GM21390 (cell line): Measurements from ENCODE around the gene ZKSCAN4.

Experiments used
- ATAC-seq: cut with Tn5 transposase; IDR thresholded peaks from one replicate; pipeline ENCODE4 v1.9.1; 2021; ENCODE audit not compliant: unreplicated experiment

The ZKSCAN4 gene

DNA sequence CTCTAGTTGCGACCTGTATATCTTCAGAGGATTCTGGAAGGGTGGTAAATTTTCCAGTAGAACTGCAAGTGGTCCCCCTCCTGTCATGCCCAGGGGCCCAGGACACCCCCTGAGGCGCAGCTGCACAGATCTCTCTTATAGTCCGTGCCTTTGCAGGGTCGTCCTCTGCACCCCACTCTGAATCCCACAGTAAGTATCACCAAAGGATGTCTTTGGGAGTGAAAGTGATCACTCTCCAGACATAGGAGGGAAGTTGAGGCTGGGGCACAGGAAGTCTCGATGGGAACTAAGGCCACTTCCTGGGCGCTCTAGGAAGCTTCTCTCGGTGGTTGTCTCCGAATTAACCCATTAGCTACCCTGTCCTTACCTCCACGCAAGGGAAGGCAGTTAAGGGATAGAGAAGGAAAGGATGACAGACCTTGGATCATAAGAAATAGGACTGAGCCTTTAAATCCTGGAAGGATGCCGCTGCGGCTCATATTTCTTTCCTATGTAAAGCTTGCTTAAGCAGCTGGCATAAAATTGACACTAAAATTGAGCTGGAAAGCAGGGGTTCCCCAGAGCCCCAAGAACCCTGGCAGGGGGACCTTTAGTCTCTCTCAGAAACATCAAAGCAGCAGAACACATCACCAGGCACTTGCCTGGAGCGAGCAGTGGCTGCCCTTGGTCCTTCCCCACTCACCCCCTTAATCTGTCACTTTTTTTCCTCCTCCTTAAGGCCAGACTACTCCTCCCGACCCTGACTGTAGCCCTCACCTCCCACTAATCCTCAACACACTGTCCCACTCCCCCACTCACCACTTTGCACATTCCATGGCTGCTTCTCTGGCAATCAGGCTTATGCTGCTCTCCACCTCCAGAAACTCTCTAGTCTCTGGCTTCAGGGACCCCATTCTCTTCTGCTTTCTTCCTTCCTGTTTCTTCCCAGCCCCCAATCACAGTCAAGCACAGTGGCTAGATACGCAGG is at the start of gene ZKSCAN4:
ZKSCAN4 (minus strand) TSS at position 261 of the 967 bp plus-strand sequence. CDS start 289 bp downstream, outside the sequence.
- peak; percentile 73 for ATAC-seq

DNA sequence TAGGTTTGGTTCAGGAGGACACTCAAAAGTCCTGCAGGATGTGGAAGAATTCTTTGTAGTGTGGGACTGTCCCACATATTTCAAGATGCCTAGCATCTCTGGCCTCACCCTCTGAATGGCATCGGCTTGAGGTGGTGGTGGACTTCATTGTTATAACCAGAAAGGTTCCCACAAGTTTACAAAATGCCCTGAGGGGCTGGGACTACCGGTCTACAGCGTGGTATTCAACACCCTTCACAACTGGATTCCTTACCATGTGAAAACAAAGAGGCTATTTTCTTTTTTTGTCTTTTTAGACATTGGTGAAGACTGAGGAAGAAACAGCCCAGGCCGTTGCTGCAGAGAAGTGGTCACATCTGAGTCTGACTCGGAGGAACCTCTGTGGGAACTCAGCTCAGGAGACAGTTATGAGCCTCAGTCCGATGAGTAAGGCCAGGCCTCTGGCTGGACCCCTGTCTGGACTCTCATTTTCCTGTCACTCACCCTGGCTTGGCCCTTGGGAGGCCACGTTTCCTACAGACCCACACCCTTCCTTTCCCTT is 44.5 kb upstream of the ZKSCAN4 start:
- ATAC-seq = no peak

DNA sequence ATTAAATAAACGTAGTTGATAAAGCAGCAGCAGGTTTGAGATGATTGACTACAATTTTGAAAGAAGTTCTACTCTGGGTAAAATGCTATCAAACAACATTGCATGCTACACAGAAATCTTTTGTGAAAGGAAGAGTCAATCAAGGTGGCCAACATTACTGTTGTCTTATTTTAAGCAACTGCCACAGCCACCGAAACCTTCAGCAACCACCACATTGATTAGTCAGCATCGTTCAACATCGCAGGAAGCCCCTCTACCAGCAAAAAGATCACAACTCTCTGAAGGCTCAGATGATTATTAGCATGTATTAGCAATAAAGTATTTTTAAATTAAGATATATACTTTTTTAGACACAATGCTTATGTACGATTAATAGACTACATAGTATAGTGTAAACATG is 43.3 kb upstream of the ZKSCAN4 start:
- no peak for ATAC-seq

DNA sequence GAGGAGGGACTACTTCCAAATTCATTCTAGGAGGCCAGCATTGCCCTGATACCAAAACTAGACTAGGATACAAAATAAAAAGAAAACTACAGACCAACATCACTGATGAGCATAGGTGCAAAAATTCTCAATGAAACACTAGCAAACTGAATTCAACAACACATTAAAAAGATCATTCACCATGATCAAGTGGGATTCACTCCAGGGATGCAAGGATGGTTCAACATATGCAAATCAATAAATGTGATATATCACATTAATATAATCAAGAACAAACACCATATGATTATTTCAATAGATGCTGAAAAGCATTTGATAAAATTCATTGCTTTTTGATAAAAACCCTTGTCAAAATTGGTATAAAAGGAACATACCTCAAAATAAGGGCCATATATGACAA is 39.5 kb upstream of the ZKSCAN4 start:
- ATAC-seq = no peak

DNA sequence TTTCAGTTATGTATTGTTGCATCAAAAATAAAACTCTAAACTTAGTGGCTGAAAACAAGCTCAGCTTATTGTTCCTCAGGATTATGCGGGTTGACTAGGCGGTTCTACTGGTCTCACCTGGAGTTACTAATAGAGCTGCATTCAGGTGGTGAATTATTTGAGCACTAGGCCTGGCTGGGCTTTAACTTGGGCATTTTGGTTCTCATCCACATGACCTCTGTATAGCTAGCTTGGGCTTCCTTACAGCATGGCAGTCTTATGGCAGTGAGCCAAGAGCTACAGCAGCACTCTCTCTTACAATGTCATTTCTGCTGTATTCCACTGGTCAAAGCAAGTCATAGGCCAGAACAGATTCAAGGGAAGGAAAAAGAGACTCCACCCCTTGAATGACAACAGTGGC is 30.9 kb upstream of the ZKSCAN4 start:
- ATAC-seq = no peak

DNA sequence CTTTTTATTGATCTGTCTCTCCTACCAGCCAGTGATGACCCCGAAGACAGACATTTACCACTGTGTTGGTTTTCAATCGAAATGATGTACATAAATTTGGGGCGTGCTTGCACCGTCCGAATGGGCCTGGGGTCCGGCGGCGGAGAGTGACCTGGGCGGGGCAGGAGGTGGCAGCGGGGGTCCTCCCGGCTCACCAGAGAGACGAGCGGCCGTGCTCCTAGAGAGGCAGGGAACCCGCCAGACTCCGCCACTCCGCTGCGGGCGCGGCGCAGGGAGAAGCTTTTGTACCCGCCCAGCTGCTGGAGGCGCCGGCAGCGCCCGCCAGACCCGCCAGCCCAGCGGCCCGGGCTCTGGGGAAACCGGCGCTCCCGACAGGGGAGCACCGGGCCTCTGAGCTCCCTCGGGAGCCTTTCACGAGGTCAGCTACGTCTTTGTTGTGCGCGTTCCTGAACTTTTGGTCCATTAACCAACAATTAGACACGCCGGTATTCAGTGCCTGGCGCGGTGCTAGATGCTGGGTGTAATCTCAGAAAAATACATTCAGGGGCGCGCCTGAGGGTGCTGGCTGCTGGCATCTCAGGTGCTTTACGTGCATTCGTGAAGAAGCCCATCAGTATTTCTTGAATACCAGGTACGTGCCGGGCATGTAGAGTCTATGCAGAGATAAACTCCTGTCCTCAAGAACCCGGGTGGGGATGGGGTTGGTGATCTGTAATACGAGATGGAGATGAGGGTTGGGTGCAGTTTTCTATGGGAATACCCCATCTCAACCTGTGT is 29.4 kb upstream of the ZKSCAN4 start, which contains the start of gene PGBD1:
PGBD1 (plus strand) TSS at position 285 of the 777 bp plus-strand sequence. CDS start 2,242 bp downstream, outside the sequence.
- ATAC-seq = peak; percentile 82

DNA sequence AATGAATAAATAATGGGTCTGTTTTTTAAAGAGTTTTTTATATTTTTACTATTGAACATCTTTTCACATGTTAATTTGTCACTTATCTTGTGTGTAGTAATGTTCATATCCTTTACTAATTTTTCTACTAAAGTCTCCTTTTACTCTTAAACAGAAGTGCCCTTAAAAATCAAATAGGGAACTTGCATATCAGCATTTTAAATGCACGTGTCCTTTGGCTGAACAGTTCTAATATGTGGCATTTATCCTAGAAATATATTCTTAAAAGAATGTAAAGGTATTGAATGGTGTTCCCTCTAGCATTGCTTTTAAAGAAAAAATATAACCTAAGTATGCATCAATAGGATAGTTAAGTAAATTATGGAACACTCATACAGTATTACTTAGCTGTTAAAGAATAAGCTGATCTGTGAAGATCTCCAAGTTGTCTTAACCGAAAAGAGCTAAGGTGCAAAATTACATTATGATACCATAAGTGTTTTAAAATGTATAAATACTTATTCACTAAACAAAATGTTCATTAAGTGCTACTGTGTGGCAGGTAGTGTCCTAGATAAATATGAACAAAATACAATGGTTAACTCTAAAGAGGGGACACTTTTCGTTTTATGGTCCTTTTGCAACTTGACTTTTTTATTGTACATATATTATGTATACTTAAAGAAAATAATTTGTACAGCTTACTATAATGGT is 28.7 kb upstream of the ZKSCAN4 start:
- no peak for ATAC-seq

DNA sequence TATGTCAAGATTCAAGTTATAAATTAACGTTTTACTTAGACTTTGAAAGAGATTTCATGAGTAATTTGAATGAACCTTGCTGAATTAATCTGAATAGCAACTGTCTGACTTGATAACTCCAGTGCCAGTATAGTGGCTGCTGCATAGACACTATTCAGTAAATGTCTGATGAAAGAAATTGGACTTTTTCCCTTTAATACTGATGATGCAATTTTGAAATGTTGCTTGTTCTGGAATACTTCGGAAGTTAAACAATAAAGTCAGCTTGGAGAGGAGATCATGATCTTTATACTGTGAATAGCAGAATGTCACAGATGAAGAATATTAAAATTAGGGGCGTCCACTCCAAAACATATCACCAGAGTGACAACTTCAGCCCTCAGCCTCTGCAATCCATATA is 25.7 kb upstream of the ZKSCAN4 start:
- ATAC-seq = no peak

DNA sequence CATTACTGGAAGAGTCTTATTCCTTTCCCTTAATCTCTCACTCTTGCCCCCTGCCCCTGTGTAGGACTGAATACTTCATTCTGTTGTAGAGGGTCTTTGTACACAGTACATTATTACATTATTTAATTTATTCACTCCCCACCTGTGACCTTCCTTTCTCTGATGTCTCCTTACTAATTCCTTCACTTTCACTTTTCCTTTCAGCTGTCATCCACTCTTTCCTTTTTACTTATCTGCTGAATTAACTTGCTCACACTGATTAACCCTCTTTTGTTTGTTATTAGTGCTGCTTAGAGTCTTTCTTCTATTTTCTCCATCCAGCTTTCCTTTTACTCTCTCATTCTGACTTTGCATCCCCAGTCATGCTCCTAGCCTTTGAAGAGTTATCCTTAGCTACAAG is 22.8 kb upstream of the ZKSCAN4 start:
- ATAC-seq = no peak

DNA sequence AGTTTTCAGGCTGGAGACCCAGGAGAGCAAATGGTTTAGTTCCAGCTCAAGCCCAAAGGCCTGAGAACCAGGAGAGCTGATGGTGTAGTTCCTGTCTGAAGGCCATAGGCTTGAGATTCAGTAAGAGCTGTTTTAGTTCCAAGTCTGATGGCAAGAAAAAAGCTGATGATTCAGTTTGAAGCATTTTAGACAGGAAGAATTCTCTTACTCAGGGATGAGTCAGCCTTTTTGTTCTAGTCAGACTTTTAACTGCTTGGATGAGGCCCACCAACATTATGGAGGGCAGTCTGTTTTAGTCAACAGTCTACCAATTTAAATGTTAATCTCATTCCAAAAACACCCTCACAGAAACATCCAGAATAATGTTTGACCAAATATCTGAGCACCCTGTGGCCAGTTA is 17.4 kb upstream of the ZKSCAN4 start:
- no peak for ATAC-seq

DNA sequence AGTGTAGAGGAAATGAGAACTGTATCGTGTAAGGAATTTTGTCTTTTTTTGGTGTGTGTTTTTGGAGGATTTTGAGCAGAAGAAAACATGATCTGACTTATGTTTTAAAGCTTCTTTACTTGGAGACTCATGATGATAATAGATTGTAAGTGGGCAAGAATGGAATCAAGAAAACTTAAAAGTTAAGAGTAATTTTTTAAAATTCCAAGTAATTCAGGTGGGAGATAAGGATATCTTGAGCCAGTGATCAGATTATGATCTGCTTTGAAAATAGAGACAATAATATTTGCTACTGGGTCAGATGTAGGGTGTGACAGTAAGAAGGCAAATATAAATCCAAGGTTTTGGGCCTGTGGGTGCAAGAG is 15.6 kb upstream of the ZKSCAN4 start:
- ATAC-seq = no peak

DNA sequence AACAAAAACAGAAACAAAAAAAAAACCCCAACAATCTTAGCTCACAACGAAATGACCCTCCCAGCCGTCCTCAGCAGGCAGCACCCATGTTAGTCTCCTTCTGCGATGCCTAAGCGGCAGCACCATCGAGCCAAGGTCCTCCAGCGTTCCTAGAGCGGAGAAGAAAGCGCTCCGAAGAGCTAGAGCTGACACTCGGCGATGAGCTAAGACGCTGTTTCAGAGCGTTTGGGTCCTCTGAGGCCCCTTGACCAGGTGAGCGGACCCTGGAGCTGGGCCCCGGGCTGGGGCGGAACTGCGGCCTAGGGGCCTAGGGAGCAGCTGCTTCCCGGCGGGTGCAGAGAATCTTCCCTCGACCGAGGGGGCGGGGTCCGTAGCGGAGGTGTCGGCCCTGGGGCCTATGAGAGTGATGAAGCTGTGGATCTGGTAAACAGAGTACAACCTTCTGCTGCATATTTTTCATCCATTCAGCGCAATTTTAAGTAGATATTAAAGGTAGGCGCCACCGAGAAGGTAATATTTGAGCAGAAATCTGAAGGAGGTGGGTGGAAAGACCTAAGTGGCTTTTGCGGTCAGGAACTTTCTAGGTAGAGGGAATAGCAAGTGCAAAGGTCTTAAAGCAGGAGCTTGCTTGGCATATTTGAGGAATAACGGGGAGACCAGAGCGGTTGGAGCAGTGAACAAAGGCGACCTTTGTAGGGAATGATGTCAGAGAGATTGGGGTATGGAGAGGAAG is 15.1 kb upstream of the ZKSCAN4 start, which contains the start of gene ZSCAN26:
ZSCAN26 (plus strand) TSS at position 182 of the 733 bp plus-strand sequence. CDS start 4,777 bp downstream, outside the sequence.
- ATAC-seq = peak; percentile 92

DNA sequence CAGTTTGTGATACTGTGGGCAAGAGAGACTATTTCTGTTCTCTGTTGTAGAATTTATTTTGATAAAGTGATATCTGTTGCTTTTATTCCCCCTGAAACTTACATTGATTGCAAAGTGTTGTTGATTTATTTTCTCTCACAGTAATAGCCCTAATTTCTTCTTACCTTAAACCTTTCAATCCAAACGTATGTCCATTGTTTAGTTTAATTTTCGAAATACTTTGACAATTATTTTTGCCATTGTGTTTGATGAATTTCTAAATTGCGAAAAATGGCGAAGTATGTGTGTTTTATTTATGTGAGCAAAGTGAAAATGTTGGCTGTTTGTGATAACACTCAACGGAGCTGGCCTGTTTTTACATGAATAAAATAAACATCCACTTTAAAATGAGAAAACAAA is 14.5 kb upstream of the ZKSCAN4 start:
- no peak for ATAC-seq

DNA sequence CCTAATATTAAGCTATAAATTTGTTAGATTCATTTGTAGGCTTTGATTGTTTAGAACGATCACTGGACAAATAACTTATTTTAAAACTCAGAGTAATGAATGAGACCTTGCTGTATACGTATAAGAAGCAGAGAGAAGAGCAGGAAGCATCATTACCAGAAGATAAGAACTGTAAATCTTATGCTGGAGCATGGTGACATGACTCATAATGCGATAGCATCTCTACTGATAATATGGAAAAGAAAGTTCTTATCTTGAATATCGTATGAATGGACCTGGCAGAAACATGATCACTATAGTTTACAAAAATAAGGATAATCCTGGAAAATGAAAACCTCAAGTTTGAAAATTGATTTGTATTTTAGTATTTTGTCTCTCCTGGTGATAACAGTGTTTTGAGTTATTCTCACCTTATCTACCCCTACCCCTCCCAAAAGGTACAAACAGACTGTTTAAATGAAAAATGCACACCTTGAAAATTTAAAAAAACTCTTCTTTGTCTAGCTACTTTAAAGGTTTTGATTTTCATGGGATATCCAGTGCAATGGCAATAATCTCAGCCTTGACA is 12.8 kb upstream of the ZKSCAN4 start:
- ATAC-seq = no peak

DNA sequence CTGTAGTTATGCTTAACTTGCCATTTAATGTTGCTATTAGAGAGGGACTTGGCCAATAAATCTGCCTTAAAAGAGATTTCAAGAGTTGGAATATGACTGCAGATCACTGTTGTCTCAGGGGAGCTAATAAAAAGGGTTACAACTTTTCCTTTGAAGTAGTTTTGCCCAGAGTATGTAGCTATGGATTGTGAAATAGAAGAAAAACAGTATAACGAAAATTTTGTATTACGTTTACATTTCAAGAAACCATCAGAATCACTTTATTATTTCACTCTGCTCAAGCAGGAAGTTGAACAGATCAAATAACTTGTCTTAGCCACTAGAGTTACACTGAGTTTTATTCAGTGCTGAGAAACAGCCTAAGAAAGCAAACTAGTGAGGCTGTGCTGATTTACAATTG is 11.9 kb upstream of the ZKSCAN4 start:
- ATAC-seq = no peak

DNA sequence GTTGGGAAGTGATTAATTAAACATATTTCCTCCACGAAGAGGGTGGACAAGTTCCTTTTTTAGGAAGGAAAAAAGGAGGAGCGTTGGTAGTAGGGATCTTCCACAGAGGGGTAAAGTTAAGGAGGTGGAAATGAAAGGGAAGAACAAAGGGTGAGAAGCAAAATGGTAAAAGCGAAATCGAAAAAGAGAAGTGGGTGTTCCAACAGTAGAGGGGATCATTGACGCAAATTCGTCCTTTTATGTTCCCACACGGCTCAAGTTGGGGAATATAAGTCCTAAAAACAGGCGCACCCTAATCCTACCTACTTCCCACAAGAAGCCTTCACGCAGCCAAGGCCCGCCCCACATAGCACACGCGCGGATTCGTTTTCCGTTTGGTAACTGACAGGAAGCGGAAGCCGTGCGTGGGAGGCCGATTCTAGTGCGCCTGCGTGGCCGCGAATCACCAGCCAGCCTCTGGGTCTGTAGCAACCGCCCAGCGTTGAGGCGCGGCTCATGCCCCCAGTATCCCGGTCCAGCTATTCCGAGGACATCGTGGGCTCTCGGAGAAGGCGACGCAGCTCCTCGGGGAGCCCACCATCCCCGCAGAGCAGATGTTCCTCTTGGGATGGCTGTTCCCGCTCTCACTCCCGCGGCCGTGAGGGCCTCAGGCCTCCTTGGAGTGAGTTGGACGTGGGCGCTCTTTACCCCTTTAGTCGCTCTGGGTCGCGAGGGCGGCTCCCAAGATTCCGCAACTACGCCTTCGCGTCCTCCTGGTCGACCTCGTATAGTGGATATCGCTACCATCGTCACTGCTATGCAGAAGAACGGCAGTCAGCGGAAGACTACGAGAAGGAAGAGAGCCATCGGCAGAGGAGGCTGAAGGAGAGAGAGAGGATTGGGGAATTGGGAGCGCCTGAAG is 7.1 kb upstream of the ZKSCAN4 start, which contains the start of gene NKAPL:
NKAPL (plus strand) TSS at position 421 of the 901 bp plus-strand sequence; CDS start at position 496, 75 bp downstream.
- ATAC-seq = no peak

DNA sequence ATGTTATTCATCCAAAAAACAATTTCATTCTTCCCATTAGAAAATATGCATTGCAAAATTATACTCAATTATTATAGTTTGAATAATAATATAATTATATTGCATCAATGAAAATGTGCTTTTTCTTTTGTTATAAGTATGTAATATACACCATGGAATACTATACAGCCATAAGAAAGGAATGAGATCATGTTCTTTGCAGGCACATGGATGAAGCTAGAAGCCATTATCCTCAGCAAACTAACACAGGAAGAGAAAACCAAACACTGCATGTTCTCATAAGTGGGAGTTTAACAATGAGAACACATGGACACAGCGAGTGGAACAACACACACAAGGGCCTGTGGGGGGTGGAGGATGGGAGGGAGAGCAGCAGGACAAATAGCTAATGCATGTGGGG is 5.0 kb upstream of the ZKSCAN4 start:
- ATAC-seq = no peak

DNA sequence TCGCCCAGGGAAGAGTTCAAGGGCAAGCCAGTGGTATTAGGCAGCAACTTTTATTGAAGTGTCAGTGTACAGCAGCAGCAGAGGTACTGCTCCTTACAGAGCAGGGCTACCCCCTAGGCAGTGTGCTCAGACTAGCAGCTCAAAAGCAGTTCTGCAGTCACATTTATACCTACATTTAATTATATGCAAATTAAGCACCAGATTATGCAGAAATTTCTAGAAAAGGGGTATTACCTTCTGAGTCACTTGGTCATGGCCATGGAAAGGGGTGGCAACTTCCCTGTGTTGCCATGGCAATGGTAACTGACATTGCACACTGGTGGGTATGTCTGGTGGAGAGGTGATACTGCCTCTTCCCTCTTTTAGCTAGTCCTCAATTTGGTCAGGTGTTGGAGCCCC is 2.1 kb upstream of the ZKSCAN4 start:
- no peak for ATAC-seq

DNA sequence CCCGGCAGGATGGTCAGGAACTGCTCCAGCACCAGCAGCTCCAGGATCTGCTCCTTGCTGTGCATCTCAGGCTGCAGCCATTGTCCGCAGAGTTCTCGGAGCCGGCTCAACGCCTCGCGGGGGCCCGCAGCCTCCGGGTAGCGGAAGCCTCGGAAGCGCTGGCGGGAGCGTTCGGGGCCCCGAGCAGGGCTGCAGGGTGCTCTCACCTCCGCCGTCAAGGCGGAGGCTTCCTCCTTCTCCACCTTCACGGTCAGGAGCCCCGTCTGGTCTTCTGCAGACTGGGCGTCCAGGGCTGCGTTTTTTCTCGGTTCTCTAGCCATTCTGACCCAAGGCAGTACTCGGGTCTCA is 434 bp downstream of the ZKSCAN4 start:
- peak; percentile 45 for ATAC-seq
